Endodermal cell (in vitro differentiated cells): ENCODE measurements around the gene CHD5. TPM values are rescaled to one million over a fixed set of nuclear protein-coding genes. Genes with fewer than 3 reads are reported as not detected.

Experiments used
- DNase-seq: peaks from one replicate; pipeline ENCODE4 v3.0.0-alpha.2; 2017
- H3K27ac ChIP-seq: 2 replicates; pipeline ENCODE4 v1.5.1; 2013; ENCODE audit warnings: mild to moderate bottlenecking, low read depth, low read length, moderate library complexity
- H3K27me3 ChIP-seq: 2 replicates; pipeline ENCODE4 v1.6.1; 2013; ENCODE audit warnings: mild to moderate bottlenecking, low read length, moderate library complexity; ENCODE audit not compliant: insufficient read depth, control insufficient read depth, poor library complexity, severe bottlenecking
- H3K36me3 ChIP-seq: 2 replicates; pipeline ENCODE4 v1.7.0; 2013; ENCODE audit warnings: mild to moderate bottlenecking, low read length, moderate library complexity; ENCODE audit not compliant: control insufficient read depth, insufficient read depth
- H3K4me1 ChIP-seq: one replicate; pipeline ENCODE4 v1.7.0; 2013; ENCODE audit warnings: low read length; ENCODE audit not compliant: control insufficient read depth, insufficient read depth
- H3K4me3 ChIP-seq: 2 replicates; pipeline ENCODE4 v1.5.1; 2013; ENCODE audit warnings: mild to moderate bottlenecking, low read length, moderate library complexity
- H3K9ac ChIP-seq: 2 replicates; pipeline ENCODE4 v1.6.1; 2013; ENCODE audit warnings: mild to moderate bottlenecking, low read length, moderate library complexity; ENCODE audit not compliant: poor library complexity, severe bottlenecking; ENCODE audit errors: extremely low read depth
- H3K9me3 ChIP-seq: 2 replicates; pipeline ENCODE4 v1.6.1; 2013; ENCODE audit warnings: mild to moderate bottlenecking, low read length, moderate library complexity; ENCODE audit not compliant: control insufficient read depth
- H3K27ac Mint-ChIP-seq: 2 replicates; pipeline ENCODE4 v1.8.0; 2020; ENCODE audit warnings: mixed read lengths
- H3K27me3 Mint-ChIP-seq: 2 replicates; pipeline ENCODE4 v1.8.0; 2021; ENCODE audit warnings: mild to moderate bottlenecking, mixed read lengths; ENCODE audit not compliant: insufficient read depth
- H3K36me3 Mint-ChIP-seq: 2 replicates; pipeline ENCODE4 v1.8.0; 2020; ENCODE audit warnings: low read depth, mixed read lengths
- H3K4me1 Mint-ChIP-seq: 2 replicates; pipeline ENCODE4 v1.8.0; 2020; ENCODE audit warnings: mixed read lengths
- H3K4me3 Mint-ChIP-seq: 2 replicates; pipeline ENCODE4 v1.8.0; 2020; ENCODE audit warnings: mild to moderate bottlenecking, moderate library complexity, mixed read lengths
- H3K9me3 Mint-ChIP-seq: 2 replicates; pipeline ENCODE4 v1.8.0; 2020; ENCODE audit warnings: mild to moderate bottlenecking, mixed read lengths
- WGBS, 2 experiments: methylation state at CpG; one replicate each; pipeline versions ENCODE4 v1.1.5 to v1.1.7; 2013; ENCODE audit warnings: missing lambda C conversion rate in 2 of 2, mixed read lengths in 1 of 2; ENCODE audit not compliant: insufficient coverage in 1 of 2, insufficient read length in 1 of 2; 5-methylcytosine and 5-hydroxymethylcytosine counted together
- total RNA-seq, 2 donors: library from RNA; stranded (reverse); fragmentation: NEBNext Ultra II Directional in 1 of 2; extraction: Animal tissue kit (Norgen Biotek cat#: 25700) in 1 of 2; gene quantifications; 2 replicates in 1 of 2; 3 replicates in 1 of 2; pipeline ENCODE4 v1.2.1, GENCODE V29; 2021
- TF ChIP-seq, protein P1 (sequence below): fragments of 200-600 bp; sonication (generic); conservative IDR thresholded peaks from 2 replicates; pipeline ENCODE4 v1.5.0; 2021; ENCODE audit warnings: antibody characterized with exemption, mild to moderate bottlenecking

CHD5 gene
- total RNA-seq, 2 donors from 2014 or later = 0.40 to 0.69 TPM

- Histone ChIP-seq H3K9me3 (no peaks in the 10 kb centered on the region), H3K27ac (no peak overlapping the region), H3K27me3 (no peaks in the 10 kb centered on the region), H3K36me3 (peaks cover 83% of the 10 kb centered on the region), H3K4me3 (no peak overlapping the region), H3K4me1 (no peaks in the 10 kb centered on the region), H3K9ac (no peak overlapping the region)
- no peak for DNase-seq
- Mint-ChIP-seq H3K27me3 (no peaks in the 10 kb centered on the region), H3K4me1 (peaks cover 7% of the 10 kb centered on the region), H3K36me3 (peaks cover 73% of the 10 kb centered on the region), H3K9me3 (no peaks in the 10 kb centered on the region), H3K27ac (no peak overlapping the region), H3K4me3 (no peak overlapping the region)
- WGBS, 2 experiments = 85 to 97% methylated on average over 7 to 8 of the region's 8 CpGs
- TF ChIP-seq, protein P1, sequence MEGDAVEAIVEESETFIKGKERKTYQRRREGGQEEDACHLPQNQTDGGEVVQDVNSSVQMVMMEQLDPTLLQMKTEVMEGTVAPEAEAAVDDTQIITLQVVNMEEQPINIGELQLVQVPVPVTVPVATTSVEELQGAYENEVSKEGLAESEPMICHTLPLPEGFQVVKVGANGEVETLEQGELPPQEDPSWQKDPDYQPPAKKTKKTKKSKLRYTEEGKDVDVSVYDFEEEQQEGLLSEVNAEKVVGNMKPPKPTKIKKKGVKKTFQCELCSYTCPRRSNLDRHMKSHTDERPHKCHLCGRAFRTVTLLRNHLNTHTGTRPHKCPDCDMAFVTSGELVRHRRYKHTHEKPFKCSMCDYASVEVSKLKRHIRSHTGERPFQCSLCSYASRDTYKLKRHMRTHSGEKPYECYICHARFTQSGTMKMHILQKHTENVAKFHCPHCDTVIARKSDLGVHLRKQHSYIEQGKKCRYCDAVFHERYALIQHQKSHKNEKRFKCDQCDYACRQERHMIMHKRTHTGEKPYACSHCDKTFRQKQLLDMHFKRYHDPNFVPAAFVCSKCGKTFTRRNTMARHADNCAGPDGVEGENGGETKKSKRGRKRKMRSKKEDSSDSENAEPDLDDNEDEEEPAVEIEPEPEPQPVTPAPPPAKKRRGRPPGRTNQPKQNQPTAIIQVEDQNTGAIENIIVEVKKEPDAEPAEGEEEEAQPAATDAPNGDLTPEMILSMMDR = no peak
Observed at GRCh38 chr1:6188466-6188865, 8.3 kb upstream of the CHD5 start.

GRCh38 chr1:6185635-6186382 is 5.7 kb upstream of the CHD5 start:
- Mint-ChIP-seq H3K9me3 (no peaks in the 10 kb centered on the region), H3K36me3 (peaks cover 53% of the 10 kb centered on the region), H3K27me3 (peaks cover 24% of the 10 kb centered on the region), H3K4me1 (peaks cover 7% of the 10 kb centered on the region), H3K4me3 (no peak overlapping the region), H3K27ac (no peak overlapping the region)
- Histone ChIP-seq H3K9ac (no peak overlapping the region), H3K27me3 (peaks cover 25% of the 10 kb centered on the region), H3K4me1 (no peaks in the 10 kb centered on the region), H3K36me3 (peaks cover 60% of the 10 kb centered on the region), H3K27ac (no peak overlapping the region), H3K4me3 (no peak overlapping the region), H3K9me3 (no peaks in the 10 kb centered on the region)
- DNase-seq = peak; percentile 77
- TF ChIP-seq, protein P1 = peak; percentile 80
- 78 to 83% methylated on average over 7 to 10 of the region's 10 CpGs for WGBS, 2 experiments

DNA sequence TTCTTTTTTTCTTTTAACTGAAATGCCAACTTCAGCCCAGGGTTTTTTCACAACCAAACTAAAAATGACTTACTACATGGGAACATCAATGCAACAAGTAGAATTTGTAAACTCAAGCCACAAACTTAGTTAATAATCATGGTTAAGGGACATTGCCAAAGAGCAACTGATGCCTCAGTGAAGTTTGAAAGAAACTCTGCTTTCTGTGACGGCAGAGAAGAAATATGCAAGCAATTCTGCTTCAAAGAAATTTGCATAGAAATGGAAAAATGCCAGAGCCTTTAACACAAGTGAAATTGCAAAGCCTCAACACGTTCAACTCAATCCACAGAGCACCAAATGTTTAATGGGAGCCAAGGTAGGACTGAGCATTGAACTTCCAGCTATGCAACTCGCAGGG is 5.0 kb upstream of the CHD5 start:
- H3K4me1 ChIP-seq = no peaks in the 10 kb centered on the region
- peaks cover 48% of the 10 kb centered on the region for H3K36me3 Mint-ChIP-seq
- no peaks in the 10 kb centered on the region for H3K9me3 Mint-ChIP-seq
- H3K27ac Mint-ChIP-seq = no peak overlapping the region
- H3K27ac ChIP-seq = no peak overlapping the region
- H3K36me3 ChIP-seq = peaks cover 54% of the 10 kb centered on the region
- TF ChIP-seq, protein P1 = no peak
- no peak overlapping the region for H3K4me3 Mint-ChIP-seq
- no peak overlapping the region for H3K9ac ChIP-seq
- no peaks in the 10 kb centered on the region for H3K9me3 ChIP-seq
- H3K27me3 ChIP-seq = peaks cover 32% of the 10 kb centered on the region
- H3K27me3 Mint-ChIP-seq = peaks cover 28% of the 10 kb centered on the region
- peaks cover 7% of the 10 kb centered on the region for H3K4me1 Mint-ChIP-seq
- H3K4me3 ChIP-seq = no peak overlapping the region
- 86% methylated on average over 3 of the region's 3 CpGs for WGBS, 2 experiments
- DNase-seq = no peak
